DND-41 (cell line): ENCODE measurements around the gene CREB3L2.

Experiments used
- CTCF ChIP-seq: IDR thresholded peaks from 2 replicates; pipeline ENCODE4 v1.5.1; 2012; ENCODE audit warnings: borderline replicate concordance, low read length, moderate library complexity, mild to moderate bottlenecking; ENCODE audit not compliant: poor library complexity, severe bottlenecking; ENCODE audit errors: extremely low read depth
- EZH2 ChIP-seq: IDR thresholded peaks from 3 replicates; pipeline ENCODE4 v1.6.1; 2012; ENCODE audit warnings: borderline replicate concordance, low read depth, mild to moderate bottlenecking, moderate library complexity, low read length, inconsistent platforms; ENCODE audit not compliant: severe bottlenecking

GRCh38 chr7:137989094-137989493, 12.8 kb downstream of the CREB3L2 start:
- TF ChIP-seq CTCF = no peak
- no peak for TF ChIP-seq EZH2
